Endothelial cell of umbilical vein (primary cell): Measurements from ENCODE around the gene TRPM3. TPM values are rescaled to one million over a fixed set of nuclear protein-coding genes. Genes with fewer than 3 reads are reported as not detected.

ENCODE experiments used
- BruUV-seq: library from RNA; stranded (reverse); fragments of 400-500 nt; replicated peaks from 2 replicates; lab custom pipeline; 2021; lab: Mats Ljungman, UMichigan
- CTCF ChIA-PET: fragments of 300-600, 350-600 bp; sonication (Branson Sonifier 250); formaldehyde crosslinking; loops from one replicate; lab custom pipeline; 2021; ENCODE audit warnings: antibody characterized with exemption, inconsistent platforms; lab: Charles Lee
- POLR2A ChIA-PET: fragments of 300-600, 350-600 bp; sonication (Branson Sonifier 250); formaldehyde crosslinking; loops from one replicate; lab custom pipeline; 2021; ENCODE audit warnings: antibody characterized with exemption, inconsistent platforms; lab: Charles Lee
- DNase-seq: peaks from one replicate; pipeline ENCODE4 v3.0.0-alpha.2; 2011; ENCODE audit warnings: low read depth, low spot score
- FAIRE-seq: peaks from 2 replicates; lab custom pipeline; 2011; peaks lifted over from hg19 to GRCh38; lab: Jason Lieb, UNC
- H2AFZ ChIP-seq: 2 replicates; pipeline ENCODE4 v1.6.0; 2012; ENCODE audit warnings: low read depth, low read length, control low read depth, inconsistent platforms
- H3K27ac ChIP-seq: 2 replicates; pipeline ENCODE4 v1.5.1; 2011; ENCODE audit warnings: low read depth, mild to moderate bottlenecking, control low read depth, low read length, moderate library complexity; ENCODE audit not compliant: insufficient read depth
- H3K27me3 ChIP-seq, 2 experiments: 2 replicates each; pipeline versions ENCODE4 v1.6.0 to v1.6.1; 2011; ENCODE audit warnings: low read length in 2 of 2, mixed read lengths in 1 of 2; ENCODE audit not compliant: control insufficient read depth in 2 of 2, insufficient read depth in 2 of 2
- H3K36me3 ChIP-seq, 2 experiments: 2 replicates in 1 of 2; 3 replicates in 1 of 2; pipeline ENCODE4 v1.5.1; 2011; ENCODE audit warnings: low read length in 2 of 2, mild to moderate bottlenecking in 1 of 2, moderate library complexity in 1 of 2; ENCODE audit not compliant: control insufficient read depth in 2 of 2, insufficient read depth in 2 of 2; ENCODE audit errors: extremely low read depth in 1 of 2
- H3K4me1 ChIP-seq: 3 replicates; pipeline ENCODE4 v1.5.1; 2011; ENCODE audit warnings: mild to moderate bottlenecking, low read length; ENCODE audit not compliant: control insufficient read depth, insufficient read depth; ENCODE audit errors: extremely low read depth
- H3K4me2 ChIP-seq: 2 replicates; pipeline ENCODE4 v1.6.1; 2011; ENCODE audit warnings: low read length, control low read depth, mixed read lengths; ENCODE audit not compliant: insufficient read depth
- H3K4me3 ChIP-seq, 3 experiments: fragments of 200-600 bp in 1 of 3; sonication (generic), shearing (Covaris generic) in 1 of 3; replicated peaks in 1 of 3; 2 replicates each; pipeline ENCODE4 v1.5.1; 2011 to 2016; ENCODE audit warnings: control low read depth in 3 of 3, low read length in 3 of 3, mild to moderate bottlenecking in 2 of 3, inconsistent platforms in 1 of 3, low read depth in 1 of 3, moderate library complexity in 1 of 3; ENCODE audit not compliant: insufficient read depth in 1 of 3
- H3K79me2 ChIP-seq: 2 replicates; pipeline ENCODE4 v1.6.0; 2012; ENCODE audit warnings: low read length, inconsistent platforms; ENCODE audit not compliant: control insufficient read depth, insufficient read depth
- H3K9ac ChIP-seq: replicated peaks from 2 replicates; pipeline ENCODE3; 2011; ENCODE audit warnings: low read length, control low read depth; ENCODE audit not compliant: insufficient read depth; ENCODE audit errors: extremely low read depth
- H3K9me1 ChIP-seq: replicated peaks from 3 replicates; pipeline ENCODE4 v1.6.0; 2011; ENCODE audit warnings: mild to moderate bottlenecking, low read length; ENCODE audit not compliant: control insufficient read depth, insufficient read depth; ENCODE audit errors: extremely low read depth
- H3K9me3 ChIP-seq: replicated peaks from 2 replicates; pipeline ENCODE4 v1.5.1; 2012; ENCODE audit warnings: low read length, inconsistent platforms; ENCODE audit not compliant: control insufficient read depth, insufficient read depth
- H4K20me1 ChIP-seq: replicated peaks from 2 replicates; pipeline ENCODE3; 2011; ENCODE audit warnings: mild to moderate bottlenecking, low read length; ENCODE audit not compliant: control insufficient read depth, insufficient read depth; ENCODE audit errors: extremely low read depth
- EZH2 ChIP-seq: IDR thresholded peaks from 2 replicates; pipeline ENCODE4 v1.6.1; 2012; ENCODE audit warnings: borderline replicate concordance, low read depth, mild to moderate bottlenecking, moderate library complexity, low read length, inconsistent platforms; ENCODE audit not compliant: severe bottlenecking
- FOS ChIP-seq: IDR thresholded peaks from 2 replicates; pipeline ENCODE4 v1.6.1; 2011; ENCODE audit warnings: mild to moderate bottlenecking, low read length, moderate library complexity, borderline replicate concordance; ENCODE audit not compliant: insufficient read depth
- GATA2 ChIP-seq: IDR thresholded peaks from 2 replicates; pipeline ENCODE4 v1.7.0; 2011; ENCODE audit warnings: low read depth, mild to moderate bottlenecking, moderate library complexity, mixed read lengths, low read length; ENCODE audit not compliant: insufficient read length, insufficient read depth
- JUN ChIP-seq: IDR thresholded peaks from 2 replicates; pipeline ENCODE4 v1.6.1; 2011; ENCODE audit warnings: borderline replicate concordance, low read depth; ENCODE audit not compliant: insufficient read length, insufficient read depth
- MAX ChIP-seq: IDR thresholded peaks from 2 replicates; pipeline ENCODE4 v1.6.1; 2011; ENCODE audit not compliant: insufficient read depth, insufficient read length
- MYC ChIP-seq: IDR thresholded peaks from one replicate; pipeline ENCODE4 v1.6.1; 2011; ENCODE audit warnings: mild to moderate bottlenecking, low read depth, low read length
- POLR2A ChIP-seq: IDR thresholded peaks from 2 replicates; pipeline ENCODE4 v1.6.1; 2012; ENCODE audit warnings: low read depth, mild to moderate bottlenecking, control low read depth, low read length
- POLR2AphosphoS5 ChIP-seq: IDR thresholded peaks from 2 replicates; pipeline ENCODE4 v1.6.1; 2012; ENCODE audit warnings: low read depth, mild to moderate bottlenecking, control low read depth, low read length, moderate library complexity; ENCODE audit not compliant: insufficient read depth
- dilution Hi-C: fragments of 300-500 bp; cut with MboI; formaldehyde crosslinking; loops from one replicate; pipeline ENCODE4 v1.15.0; 2019; ENCODE audit warnings: low sequenced_read_pairs; ENCODE audit not compliant: extremely low pct_ligation_motif_present
- intact Hi-C: fragments of 100-400 bp; cut with micrococcal nuclease; formaldehyde crosslinking; loops from one replicate; pipeline ENCODE4 v1.10.0; 2022
- polyA plus RNA-seq, 4 experiments: library from polyadenylated mRNA; depleted of rRNA in 3 of 4; stranded (reverse) in 3 of 4; unstranded in 1 of 4; fragments of >200 nt; gene quantifications; 2 replicates each; pipeline versions ENCODE4 v1.2.1 to v1.2.3, GENCODE V29; 2011 to 2012; ENCODE audit warnings: missing spikeins in 1 of 4
- total RNA-seq: library from RNA; stranded (reverse); gene quantifications from 2 replicates; pipeline ENCODE4 v1.2.3, GENCODE V29; 2021
- TF ChIP-seq, protein P1 (sequence below), 2 donors: IDR thresholded peaks; 1 replicate in 1 of 2; 2 replicates in 1 of 2; pipeline ENCODE4 v1.5.1; 2011; ENCODE audit warnings: low read length in 2 of 2, mild to moderate bottlenecking in 2 of 2, moderate library complexity in 2 of 2, control low read depth in 1 of 2, inconsistent platforms in 1 of 2, low read depth in 1 of 2; ENCODE audit not compliant: insufficient read depth in 1 of 2; ENCODE audit errors: extremely low read depth in 1 of 2

The TRPM3 gene
- total and polyA plus RNA-seq, 2 donors (not counting 3 experiments of a cell fraction or from before 2014, with no cell fraction given), result 0.17 to 0.33 TPM

GRCh38 chr9:70975821-70976220 lies 145.6 kb downstream of the TRPM3 start:
- Histone ChIP-seq H4K20me1 (no peaks in the 10 kb centered on the region), H3K36me3 (no peaks in the 10 kb centered on the region), H3K4me3 (no peak overlapping the region), H3K27me3 (peaks cover 0 to 7% of the 10 kb centered on the region in 2 experiments), H3K9me3 (no peaks in the 10 kb centered on the region), H3K79me2 (no peaks in the 10 kb centered on the region), H2AFZ (no peak overlapping the region), H3K4me1 (no peaks in the 10 kb centered on the region), H3K9ac (no peak overlapping the region), H3K9me1 (no peaks in the 10 kb centered on the region), H3K4me2 (no peak overlapping the region), H3K27ac (no peak overlapping the region)
- CTCF ChIA-PET, result no interaction called here
- intact Hi-C loops, result no loop called here
- no TSS peak for BruUV-seq
- dilution Hi-C loops, result no loop called here
- DNase-seq, result no peak
- POLR2A ChIA-PET, result no interaction called here
- TF ChIP-seq POLR2AphosphoS5 (no peak), JUN (no peak), FOS (no peak), EZH2 (no peak), GATA2 (no peak), POLR2A (no peak), MAX (no peak), MYC (no peak)
- TF ChIP-seq, protein P1, sequence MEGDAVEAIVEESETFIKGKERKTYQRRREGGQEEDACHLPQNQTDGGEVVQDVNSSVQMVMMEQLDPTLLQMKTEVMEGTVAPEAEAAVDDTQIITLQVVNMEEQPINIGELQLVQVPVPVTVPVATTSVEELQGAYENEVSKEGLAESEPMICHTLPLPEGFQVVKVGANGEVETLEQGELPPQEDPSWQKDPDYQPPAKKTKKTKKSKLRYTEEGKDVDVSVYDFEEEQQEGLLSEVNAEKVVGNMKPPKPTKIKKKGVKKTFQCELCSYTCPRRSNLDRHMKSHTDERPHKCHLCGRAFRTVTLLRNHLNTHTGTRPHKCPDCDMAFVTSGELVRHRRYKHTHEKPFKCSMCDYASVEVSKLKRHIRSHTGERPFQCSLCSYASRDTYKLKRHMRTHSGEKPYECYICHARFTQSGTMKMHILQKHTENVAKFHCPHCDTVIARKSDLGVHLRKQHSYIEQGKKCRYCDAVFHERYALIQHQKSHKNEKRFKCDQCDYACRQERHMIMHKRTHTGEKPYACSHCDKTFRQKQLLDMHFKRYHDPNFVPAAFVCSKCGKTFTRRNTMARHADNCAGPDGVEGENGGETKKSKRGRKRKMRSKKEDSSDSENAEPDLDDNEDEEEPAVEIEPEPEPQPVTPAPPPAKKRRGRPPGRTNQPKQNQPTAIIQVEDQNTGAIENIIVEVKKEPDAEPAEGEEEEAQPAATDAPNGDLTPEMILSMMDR (IDR thresholded peaks at IDR 0.05; ENCODE audit: extremely low read depth in 1 of 2, insufficient read depth in 1 of 2, low read depth in 1 of 2, low read length in 2 of 2), result no peak
- no peak for FAIRE-seq
